NAMALWA (cell line): ENCODE data around the gene IQCM.
"Not testable (repeated sequence)": the region's sequence is repeated elsewhere in the genome, so short reads cannot be mapped to it uniquely, and the experiment has no call there.

ENCODE experiments used
- DNase-seq: peaks from one replicate; pipeline ENCODE4 v3.0.0-alpha.2; 2015; ENCODE audit warnings: low spot score

IQCM gene

GRCh38 chr4:149574971-149575370 lies 240.7 kb downstream of the IQCM start:
- DNase-seq: no peak

GRCh38 chr4:149572716-149573115 lies 242.9 kb downstream of the IQCM start:
- no peak for DNase-seq

- DNase-seq: no peak
Observed at GRCh38 chr4:149555799-149556198, 259.8 kb downstream of the IQCM start.

GRCh38 chr4:149555146-149555545 lies 260.5 kb downstream of the IQCM start:
- DNase-seq: no peak

- no peak for DNase-seq
Observed at GRCh38 chr4:149553959-149554520, 261.6 kb downstream of the IQCM start.

GRCh38 chr4:149552601-149553000 lies 263.0 kb downstream of the IQCM start:
- DNase-seq: no peak

- DNase-seq: no peak
Observed at GRCh38 chr4:149549911-149550310, 265.7 kb downstream of the IQCM start.

GRCh38 chr4:149534779-149535178 lies 280.9 kb downstream of the IQCM start:
- no peak for DNase-seq

- no peak for DNase-seq
Observed at GRCh38 chr4:149531861-149532260, 283.8 kb downstream of the IQCM start.

GRCh38 chr4:149523039-149523438 lies 292.6 kb downstream of the IQCM start:
- DNase-seq: no peak

GRCh38 chr4:149521611-149522425 lies 293.8 kb downstream of the IQCM start:
- no peak for DNase-seq

- DNase-seq: no peak
Observed at GRCh38 chr4:149518471-149518870, 297.2 kb downstream of the IQCM start.

- DNase-seq: no peak
Observed at GRCh38 chr4:149513081-149513480, 302.6 kb downstream of the IQCM start.

- no peak for DNase-seq
Observed at GRCh38 chr4:149512501-149512900, 303.1 kb downstream of the IQCM start.

- no peak for DNase-seq
Observed at GRCh38 chr4:149511558-149512298, 303.9 kb downstream of the IQCM start.

GRCh38 chr4:149507309-149507708 lies 308.3 kb downstream of the IQCM start:
- DNase-seq: not testable (repeated sequence)

GRCh38 chr4:149500806-149501205 lies 314.8 kb downstream of the IQCM start:
- DNase-seq: no peak

- DNase-seq: no peak
Observed at GRCh38 chr4:149499726-149500125, 315.9 kb downstream of the IQCM start.

GRCh38 chr4:149498246-149498645 lies 317.4 kb downstream of the IQCM start:
- DNase-seq: no peak

GRCh38 chr4:149493492-149493891 lies 322.2 kb downstream of the IQCM start:
- no peak for DNase-seq

- no peak for DNase-seq
Observed at GRCh38 chr4:149489321-149489720, 326.3 kb downstream of the IQCM start.

GRCh38 chr4:149486861-149487260 lies 328.8 kb downstream of the IQCM start:
- DNase-seq: no peak

- DNase-seq: not testable (repeated sequence)
Observed at GRCh38 chr4:149468669-149469068, 347.0 kb downstream of the IQCM start.
